ENCODE results near the gene PCNX3. TPM values are rescaled to one million over a fixed set of nuclear protein-coding genes. Genes with fewer than 3 reads are reported as not detected.

Gene PCNX3
- total RNA-seq, 1 donor from 2014 or later = 61.8 TPM

- no peak for DNase-seq (ENCODE audit: low spot score in 2 of 2, unreplicated experiment in 2 of 2)
- no peak overlapping the region for H3K27ac Mint-ChIP-seq
- no peaks in the 10 kb centered on the region for H3K9me3 Mint-ChIP-seq
- no peaks in the 10 kb centered on the region for H3K27me3 Mint-ChIP-seq (ENCODE audit: low read depth)
- peaks cover 16% of the 10 kb centered on the region for H3K36me3 Mint-ChIP-seq
- TF ChIP-seq, protein P1, sequence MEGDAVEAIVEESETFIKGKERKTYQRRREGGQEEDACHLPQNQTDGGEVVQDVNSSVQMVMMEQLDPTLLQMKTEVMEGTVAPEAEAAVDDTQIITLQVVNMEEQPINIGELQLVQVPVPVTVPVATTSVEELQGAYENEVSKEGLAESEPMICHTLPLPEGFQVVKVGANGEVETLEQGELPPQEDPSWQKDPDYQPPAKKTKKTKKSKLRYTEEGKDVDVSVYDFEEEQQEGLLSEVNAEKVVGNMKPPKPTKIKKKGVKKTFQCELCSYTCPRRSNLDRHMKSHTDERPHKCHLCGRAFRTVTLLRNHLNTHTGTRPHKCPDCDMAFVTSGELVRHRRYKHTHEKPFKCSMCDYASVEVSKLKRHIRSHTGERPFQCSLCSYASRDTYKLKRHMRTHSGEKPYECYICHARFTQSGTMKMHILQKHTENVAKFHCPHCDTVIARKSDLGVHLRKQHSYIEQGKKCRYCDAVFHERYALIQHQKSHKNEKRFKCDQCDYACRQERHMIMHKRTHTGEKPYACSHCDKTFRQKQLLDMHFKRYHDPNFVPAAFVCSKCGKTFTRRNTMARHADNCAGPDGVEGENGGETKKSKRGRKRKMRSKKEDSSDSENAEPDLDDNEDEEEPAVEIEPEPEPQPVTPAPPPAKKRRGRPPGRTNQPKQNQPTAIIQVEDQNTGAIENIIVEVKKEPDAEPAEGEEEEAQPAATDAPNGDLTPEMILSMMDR (IDR thresholded peaks at IDR 0.05; ENCODE audit: unreplicated experiment) = no peak
- peaks cover 5% of the 10 kb centered on the region for H3K4me1 Mint-ChIP-seq
- H3K4me3 Mint-ChIP-seq = no peak overlapping the region
These were observed 5.9 kb downstream of the PCNX3 start for GRCh38 chr11:65621460-65621859.

DNA sequence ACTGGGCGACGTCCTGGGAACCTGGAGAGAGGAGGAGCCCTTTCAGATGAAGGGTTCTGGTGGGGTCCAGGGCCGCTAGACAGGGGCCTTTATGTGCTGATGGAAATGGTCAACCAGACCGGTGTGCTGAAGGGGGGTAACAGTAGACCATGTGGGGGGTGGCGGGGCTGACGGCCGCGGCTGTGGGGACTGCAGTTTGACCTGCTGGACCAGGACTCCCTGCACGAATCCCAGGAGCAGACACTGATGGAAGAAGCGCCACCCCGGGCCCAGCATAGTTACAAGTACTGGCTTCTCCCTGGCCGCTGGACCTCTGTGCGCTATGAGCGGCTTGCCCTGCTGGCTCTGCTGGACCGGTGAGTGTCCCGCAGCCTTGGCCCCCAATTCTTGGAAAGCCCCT, 6.4 kb downstream of the PCNX3 start:
- no peaks in the 10 kb centered on the region for H3K9me3 Mint-ChIP-seq
- DNase-seq (ENCODE audit: low spot score in 2 of 2, unreplicated experiment in 2 of 2) = no peak
- H3K36me3 Mint-ChIP-seq = peaks cover 16% of the 10 kb centered on the region
- no peak overlapping the region for H3K4me3 Mint-ChIP-seq
- no peak overlapping the region for H3K27ac Mint-ChIP-seq
- no peaks in the 10 kb centered on the region for H3K27me3 Mint-ChIP-seq (ENCODE audit: low read depth)
- no peaks in the 10 kb centered on the region for H3K4me1 Mint-ChIP-seq
- TF ChIP-seq, protein P1 (IDR thresholded peaks at IDR 0.05; ENCODE audit: unreplicated experiment) = no peak

- TF ChIP-seq, protein P1 (IDR thresholded peaks at IDR 0.05; ENCODE audit: unreplicated experiment) = no peak
- Mint-ChIP-seq H3K4me1 (no peaks in the 10 kb centered on the region), H3K4me3 (no peak overlapping the region), H3K27ac (no peak overlapping the region), H3K9me3 (no peaks in the 10 kb centered on the region), H3K27me3 (ENCODE audit: low read depth) (no peaks in the 10 kb centered on the region), H3K36me3 (peaks cover 18% of the 10 kb centered on the region)
- no peak for DNase-seq (ENCODE audit: low spot score in 2 of 2, unreplicated experiment in 2 of 2)
These were observed 7.6 kb downstream of the PCNX3 start for GRCh38 chr11:65623177-65623576.

DNA sequence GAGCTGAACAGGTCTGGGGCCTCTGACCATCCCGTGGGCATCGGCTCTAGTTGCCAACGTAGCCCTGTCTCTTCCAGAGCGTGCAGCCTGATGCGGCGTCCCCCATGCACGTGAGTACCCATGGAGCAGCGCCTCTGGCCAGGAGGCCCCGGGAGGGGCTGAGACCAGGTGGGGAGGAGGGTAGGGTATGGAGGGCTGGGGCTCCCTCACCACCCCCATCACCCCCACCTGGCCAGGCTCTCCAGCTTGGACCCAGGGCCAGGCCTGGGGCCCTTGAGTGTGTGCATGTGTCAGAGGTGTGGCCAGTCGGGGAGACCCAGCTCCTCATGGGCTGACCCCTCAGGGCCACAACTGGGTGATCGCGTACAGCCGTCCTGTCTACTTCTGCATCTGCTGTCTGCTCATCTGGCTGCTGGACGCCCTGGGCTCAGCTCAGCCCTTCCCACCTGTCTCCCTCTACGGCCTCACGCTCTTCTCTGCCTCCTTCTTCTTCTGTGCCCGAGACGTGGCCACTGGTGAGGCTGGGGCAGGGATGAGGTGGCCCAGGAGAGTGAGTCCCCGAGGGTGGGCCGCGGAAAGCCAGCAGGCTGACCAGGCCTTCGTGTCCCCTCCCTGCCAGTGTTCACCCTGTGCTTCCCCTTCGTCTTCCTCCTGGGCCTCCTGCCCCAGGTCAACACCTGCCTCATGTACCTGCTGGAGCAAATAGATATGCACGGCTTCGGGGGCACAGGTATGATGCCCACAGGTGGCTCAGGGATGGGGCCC, 8.5 kb downstream of the PCNX3 start:
- H3K27me3 Mint-ChIP-seq (ENCODE audit: low read depth) = no peaks in the 10 kb centered on the region
- H3K4me3 Mint-ChIP-seq = no peak overlapping the region
- H3K36me3 Mint-ChIP-seq = peaks cover 18% of the 10 kb centered on the region
- DNase-seq (ENCODE audit: low spot score in 2 of 2, unreplicated experiment in 2 of 2) = no peak
- TF ChIP-seq, protein P1 (IDR thresholded peaks at IDR 0.05; ENCODE audit: unreplicated experiment) = no peak
- no peaks in the 10 kb centered on the region for H3K9me3 Mint-ChIP-seq
- H3K4me1 Mint-ChIP-seq = no peaks in the 10 kb centered on the region
- no peak overlapping the region for H3K27ac Mint-ChIP-seq

DNA sequence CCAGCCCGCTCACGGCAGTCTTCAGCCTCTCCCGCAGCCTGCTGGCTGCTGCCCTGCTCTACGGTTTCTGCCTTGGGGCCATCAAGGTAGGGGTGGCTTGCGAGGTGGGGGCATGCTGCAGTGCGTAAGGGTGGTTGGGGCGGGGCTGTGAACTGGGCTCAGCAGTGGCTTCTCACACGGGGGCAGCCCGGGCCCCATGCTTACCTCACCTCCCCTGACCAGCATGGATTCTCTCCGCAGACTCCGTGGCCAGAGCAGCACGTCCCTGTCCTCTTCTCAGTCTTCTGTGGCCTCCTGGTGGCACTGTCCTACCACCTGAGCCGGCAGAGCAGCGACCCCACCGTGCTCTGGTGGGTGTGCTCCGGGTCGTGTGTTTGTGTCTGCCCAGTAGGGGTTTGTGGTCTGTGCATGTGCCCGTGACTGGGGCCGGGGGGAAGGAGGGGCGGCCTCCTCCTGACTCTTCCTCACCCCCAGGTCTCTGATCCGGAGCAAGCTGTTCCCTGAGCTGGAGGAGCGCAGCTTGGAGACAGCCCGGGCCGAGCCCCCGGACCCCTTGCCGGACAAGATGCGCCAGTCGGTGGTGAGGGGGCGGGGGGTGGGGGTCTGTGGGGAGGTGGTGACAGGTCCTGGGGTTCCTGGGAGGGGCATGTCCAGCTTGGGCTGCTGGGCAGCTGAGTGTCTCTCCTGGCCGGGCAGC, 9.5 kb downstream of the PCNX3 start:
- Mint-ChIP-seq H3K27ac (no peak overlapping the region), H3K9me3 (no peaks in the 10 kb centered on the region), H3K4me1 (no peaks in the 10 kb centered on the region), H3K27me3 (ENCODE audit: low read depth) (no peaks in the 10 kb centered on the region), H3K36me3 (peaks cover 17% of the 10 kb centered on the region), H3K4me3 (no peak overlapping the region)
- DNase-seq (ENCODE audit: low spot score in 2 of 2, unreplicated experiment in 2 of 2) = no peak
- TF ChIP-seq, protein P1 (IDR thresholded peaks at IDR 0.05; ENCODE audit: unreplicated experiment) = no peak

Data from mesothelial cell of epicardium (in vitro differentiated cells).